ENCODE results near the gene GLRX5. TPM values are rescaled to one million over a fixed set of nuclear protein-coding genes. Genes with fewer than 3 reads are reported as not detected.

The GLRX5 gene
- total and polyA plus RNA-seq, 2 experiments from 2014 or later, result 91.4 to 130 TPM

- Histone ChIP-seq H3K4me3 (no peak overlapping the region), H3K27me3 (ENCODE audit: insufficient read depth) (peaks cover 44% of the 10 kb centered on the region), H3K36me3 (ENCODE audit: insufficient read depth) (no peaks in the 10 kb centered on the region), H3K27ac (ENCODE audit: low read depth) (no peak overlapping the region), H2AFZ (no peak overlapping the region), H3F3A (replicated peaks; ENCODE audit: low read depth) (no peaks in the 10 kb centered on the region; the same call in 1 of the 2 replicates), H3K79me2 (replicated peaks; ENCODE audit: insufficient read depth) (no peaks in the 10 kb centered on the region), H3K9me2 (ENCODE audit: insufficient read depth) (no peaks in the 10 kb centered on the region), H3K4me1 (ENCODE audit: insufficient read depth) (peaks cover 9% of the 10 kb centered on the region), H3K4me2 (no peak overlapping the region), H4K20me1 (replicated peaks; ENCODE audit: insufficient read depth) (no peaks in the 10 kb centered on the region; the same call in 1 of the 2 replicates)
- no peak for DNase-seq (ENCODE audit: low spot score)
- ATAC-seq, result no peak
- no peak for TF ChIP-seq STAT1 (IDR thresholded peaks at IDR 0.05; ENCODE audit: unreplicated experiment)
- no peak for TF ChIP-seq ZNF462 (CRISPR knock-in tag; IDR thresholded peaks at IDR 0.05)
- TF ChIP-seq CTCF (conservative IDR thresholded peaks at IDR 0.05; ENCODE audit: low read depth in 2 of 2), result no peak
- TF ChIP-seq EZH2 (IDR thresholded peaks at IDR 0.05; ENCODE audit: low read depth, unreplicated experiment), result no peak
- TF ChIP-seq ETS1 (IDR thresholded peaks at IDR 0.05), result no peak
- no peak for TF ChIP-seq NANOG (IDR thresholded peaks at IDR 0.05; ENCODE audit: borderline replicate concordance)
- no peak for TF ChIP-seq EZH2phosphoT487 (IDR thresholded peaks at IDR 0.05; ENCODE audit: unreplicated experiment)
- TF ChIP-seq ZNF114 (CRISPR knock-in tag; IDR thresholded peaks at IDR 0.05), result no peak
- TF ChIP-seq ZNF331 (CRISPR knock-in tag; IDR thresholded peaks at IDR 0.05; ENCODE audit: low read depth), result no peak
- TF ChIP-seq POLR2AphosphoS5 (IDR thresholded peaks at IDR 0.05; ENCODE audit: low read depth), result no peak
- TF ChIP-seq REST (IDR thresholded peaks at IDR 0.05; ENCODE audit: unreplicated experiment), result no peak
- TF ChIP-seq CREB1 (CRISPR knock-in tag; IDR thresholded peaks at IDR 0.05; ENCODE audit: low read depth), result no peak
- no peak for TF ChIP-seq JUNB (IDR thresholded peaks at IDR 0.05; ENCODE audit: unreplicated experiment)
- H3K27ac Mint-ChIP-seq, result no peak overlapping the region
- no peak overlapping the region for H3K4me3 Mint-ChIP-seq
- H3K4me1 Mint-ChIP-seq, result peaks cover 21% of the 10 kb centered on the region
- H3K9me3 Mint-ChIP-seq, result no peaks in the 10 kb centered on the region
- H3K27me3 Mint-ChIP-seq (ENCODE audit: insufficient read depth, low read depth, poor library complexity), result peaks cover 21% of the 10 kb centered on the region
- no peaks in the 10 kb centered on the region for H3K36me3 Mint-ChIP-seq (ENCODE audit: low read depth)
These were observed 15.2 kb upstream of the GLRX5 start for GRCh38 chr14:95519699-95520098.
